Muscle layer of colon (tissue), 2 donors: ENCODE measurements around the gene RNF135.

Experiments used
- H3K27ac ChIP-seq: one replicate; pipeline ENCODE4 v1.7.0; 2013; ENCODE audit warnings: low read depth, mild to moderate bottlenecking, low read length, moderate library complexity
- H3K27me3 ChIP-seq, 2 donors: one replicate each; pipeline ENCODE4 v1.7.0; 2013; ENCODE audit warnings: low read length in 2 of 2, mild to moderate bottlenecking in 2 of 2; ENCODE audit not compliant: insufficient read depth in 2 of 2, control insufficient read depth in 1 of 2
- H3K36me3 ChIP-seq: one replicate; pipeline ENCODE4 v1.7.0; 2013; ENCODE audit warnings: mild to moderate bottlenecking, low read length; ENCODE audit not compliant: insufficient read depth
- H3K4me1 ChIP-seq: one replicate; pipeline ENCODE4 v1.7.0; 2013; ENCODE audit warnings: mild to moderate bottlenecking, low read length; ENCODE audit not compliant: insufficient read depth
- H3K4me3 ChIP-seq, 2 donors: one replicate each; pipeline ENCODE4 v1.7.0; 2013; ENCODE audit warnings: low read length in 2 of 2, low read depth in 1 of 2, mild to moderate bottlenecking in 1 of 2, moderate library complexity in 1 of 2
- H3K9ac ChIP-seq: one replicate; pipeline ENCODE4 v1.7.0; 2013; ENCODE audit warnings: low read length
- H3K9me3 ChIP-seq: one replicate; pipeline ENCODE4 v1.7.0; 2013; ENCODE audit warnings: mild to moderate bottlenecking, low read length
- donor health status: abdominal sarcoma.
- donor health status: Adenocarcinoma of cecum.

The RNF135 gene

GRCh38 chr17:31048142-31048541, 77.3 kb downstream of the RNF135 start:
- H3K9ac ChIP-seq, result no peak overlapping the region
- no peak overlapping the region for H3K4me3 ChIP-seq
- H3K36me3 ChIP-seq, result no peaks in the 10 kb centered on the region
- H3K4me1 ChIP-seq, result no peaks in the 10 kb centered on the region
- no peaks in the 10 kb centered on the region for H3K27me3 ChIP-seq
- H3K9me3 ChIP-seq, result no peaks in the 10 kb centered on the region
- no peak overlapping the region for H3K27ac ChIP-seq

DNA sequence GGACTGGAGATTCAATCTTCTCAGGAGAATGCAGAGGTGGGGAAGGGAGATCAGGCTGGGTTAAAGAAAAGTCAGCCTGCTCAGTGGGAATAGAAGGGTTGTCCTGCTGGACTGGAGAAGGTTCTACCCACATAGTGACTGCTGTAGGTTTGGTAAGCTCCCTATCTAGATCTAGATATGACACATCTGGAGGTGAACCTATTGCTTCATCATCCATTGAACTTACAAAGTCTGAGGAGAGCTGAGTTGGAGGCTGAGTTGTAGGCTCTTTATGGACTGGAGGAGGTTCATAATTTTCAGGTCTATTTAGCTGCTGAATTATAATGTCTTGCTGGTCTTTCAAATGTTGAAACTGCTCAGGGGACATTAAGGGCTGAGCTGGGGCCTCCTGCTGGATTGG, 77.9 kb downstream of the RNF135 start:
- Histone ChIP-seq H3K9ac (no peak overlapping the region), H3K9me3 (no peaks in the 10 kb centered on the region), H3K4me1 (no peaks in the 10 kb centered on the region), H3K27me3 (no peaks in the 10 kb centered on the region), H3K27ac (no peak overlapping the region), H3K36me3 (no peaks in the 10 kb centered on the region), H3K4me3 (no peak overlapping the region)
